ENCODE measurements around the gene PRSS27. TPM values are rescaled to one million over a fixed set of nuclear protein-coding genes. Genes with fewer than 3 reads are reported as not detected.

The PRSS27 gene
- total and polyA plus RNA-seq, 2 donors = 0.28 to 6.5 TPM

DNA sequence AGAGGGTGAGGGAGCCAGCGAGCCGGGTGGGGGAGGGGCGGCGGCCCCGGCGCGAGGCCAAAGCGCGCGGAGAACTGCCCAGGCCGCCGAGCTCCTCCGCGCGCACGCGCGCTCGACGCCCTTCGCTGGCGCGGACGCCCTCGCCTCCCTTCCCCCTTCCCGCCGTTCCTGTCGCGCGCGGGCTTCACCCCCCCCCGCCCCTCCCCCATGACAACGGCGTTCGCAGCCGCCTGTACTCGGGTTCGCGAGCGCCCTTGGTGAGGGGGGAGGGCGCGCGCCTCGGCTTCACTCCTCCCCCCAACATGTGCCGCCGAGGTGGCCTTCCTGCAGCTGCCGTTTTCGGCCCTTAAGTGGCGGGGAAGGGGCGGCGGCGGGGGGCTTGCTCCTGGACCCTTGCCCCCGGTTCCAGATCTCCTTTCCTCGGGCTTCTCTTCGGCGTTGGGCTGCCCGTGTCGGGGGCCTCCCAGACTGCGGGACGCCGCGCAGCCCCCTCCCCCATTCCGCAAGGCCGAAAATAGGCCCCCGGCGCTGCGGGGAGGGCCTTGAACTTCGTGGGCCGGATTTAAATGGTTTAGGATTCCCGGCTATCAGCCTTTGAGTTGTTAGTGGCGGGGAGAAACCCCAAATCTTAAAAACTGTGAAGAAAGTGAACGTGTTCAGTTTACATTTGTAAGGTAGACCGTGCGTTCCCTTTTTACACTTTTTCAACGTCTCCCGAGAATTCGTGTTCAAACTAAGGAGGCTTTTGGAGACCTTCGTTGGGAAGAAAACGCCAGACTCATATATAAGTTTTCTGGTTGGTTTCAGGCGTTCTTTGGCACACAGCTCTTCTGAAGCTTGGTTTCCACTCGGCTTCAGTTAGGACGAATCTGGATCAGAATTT, 33.1 kb upstream of the PRSS27 start:
- H3K4me3 ChIP-seq (ENCODE audit: low read length in 2 of 2) = peak overlapping the region; percentile 78 to 89
- H3K27ac ChIP-seq (ENCODE audit: low read depth in 1 of 2, low read length in 1 of 2) = peak overlapping the region; percentile 100
- peaks cover 22 to 31% of the 10 kb centered on the region in 2 donors for H3K4me1 ChIP-seq (ENCODE audit: control insufficient read depth in 2 of 2, insufficient read depth in 2 of 2, low read length in 2 of 2)
- H3K36me3 ChIP-seq (ENCODE audit: control insufficient read depth in 2 of 2, insufficient read depth in 2 of 2, low read length in 1 of 2) = peaks cover 29 to 31% of the 10 kb centered on the region in 2 donors
- WGBS = under 1% methylated on average over 82 of the region's 82 CpGs
- no peaks in the 10 kb centered on the region for H3K27me3 ChIP-seq (ENCODE audit: control insufficient read depth in 2 of 2, insufficient read depth in 1 of 2, low read length in 1 of 2)
- H3K9me3 ChIP-seq (ENCODE audit: control insufficient read depth in 2 of 2, insufficient read depth in 1 of 2, low read length in 1 of 2) = peaks cover 0 to 6% of the 10 kb centered on the region in 2 donors
- peak in 8 of 9 donors; percentile 20 to 81 (median 62) for DNase-seq (ENCODE audit: low read depth in 6 of 9, low spot score in 9 of 9)

- peaks cover 0 to 6% of the 10 kb centered on the region in 2 donors for H3K9me3 ChIP-seq (ENCODE audit: control insufficient read depth in 2 of 2, insufficient read depth in 1 of 2, low read length in 1 of 2)
- peak within 1 kb of the TSS; percentile 78 to 89 for H3K4me3 ChIP-seq (ENCODE audit: low read length in 2 of 2)
- peaks cover 20 to 23% of the 10 kb centered on the region in 2 donors for H3K36me3 ChIP-seq (ENCODE audit: control insufficient read depth in 2 of 2, insufficient read depth in 2 of 2, low read length in 1 of 2)
- DNase-seq (ENCODE audit: low read depth in 6 of 9, low spot score in 9 of 9) = peak; percentile 94 to 99 (median 97)
- peaks cover 22 to 31% of the 10 kb centered on the region in 2 donors for H3K4me1 ChIP-seq (ENCODE audit: control insufficient read depth in 2 of 2, insufficient read depth in 2 of 2, low read length in 2 of 2)
- H3K27me3 ChIP-seq (ENCODE audit: control insufficient read depth in 2 of 2, insufficient read depth in 1 of 2, low read length in 1 of 2) = no peaks in the 10 kb centered on the region
- peak within 1 kb of the TSS; percentile 100 for H3K27ac ChIP-seq (ENCODE audit: low read depth in 1 of 2, low read length in 1 of 2)
- WGBS = 4% methylated on average over 99 of the region's 99 CpGs
These were observed 32.2 kb upstream of the PRSS27 start, which contains the start of gene SRRM2 for GRCh38 chr16:2752035-2752849. Gene SRRM2 (plus strand): TSS chr16:2752638. CDS start chr16:2756365, 3,727 bp downstream.

DNA sequence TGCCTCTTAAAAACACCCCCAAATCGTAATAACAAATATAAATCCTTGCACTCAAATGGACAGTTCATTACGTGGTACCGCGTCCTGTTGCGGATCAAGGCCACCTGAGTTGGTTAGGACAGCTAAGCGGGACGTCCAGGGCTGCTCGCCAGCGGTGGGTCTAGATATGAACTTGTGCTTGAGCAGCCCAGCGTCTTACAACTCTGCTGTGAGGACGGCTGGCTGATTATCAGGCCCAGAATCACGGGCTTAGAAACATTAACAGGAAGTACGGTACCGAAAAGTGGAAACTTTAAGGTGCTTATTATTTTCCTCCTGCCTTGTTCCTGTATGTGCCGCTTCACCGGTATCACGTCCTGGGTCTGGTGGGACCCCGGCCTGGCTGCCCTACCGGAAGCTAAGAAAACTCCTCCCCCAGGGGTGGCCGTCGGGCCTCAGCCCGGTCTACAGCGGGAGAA, 31.6 kb upstream of the PRSS27 start:
- 76% methylated on average over 23 of the region's 23 CpGs for WGBS
- H3K9me3 ChIP-seq (ENCODE audit: control insufficient read depth in 2 of 2, insufficient read depth in 1 of 2, low read length in 1 of 2) = peaks cover 0 to 6% of the 10 kb centered on the region in 2 donors
- peak overlapping the region; percentile 78 to 89 for H3K4me3 ChIP-seq (ENCODE audit: low read length in 2 of 2)
- no peaks in the 10 kb centered on the region for H3K27me3 ChIP-seq (ENCODE audit: control insufficient read depth in 2 of 2, insufficient read depth in 1 of 2, low read length in 1 of 2)
- H3K36me3 ChIP-seq (ENCODE audit: control insufficient read depth in 2 of 2, insufficient read depth in 2 of 2, low read length in 1 of 2) = peaks cover 16 to 18% of the 10 kb centered on the region in 2 donors
- peak in 2 of 9 donors; percentile 7 to 11 for DNase-seq (ENCODE audit: low read depth in 6 of 9, low spot score in 9 of 9)
- peak overlapping the region; percentile 100 for H3K27ac ChIP-seq (ENCODE audit: low read depth in 1 of 2, low read length in 1 of 2)
- H3K4me1 ChIP-seq (ENCODE audit: control insufficient read depth in 2 of 2, insufficient read depth in 2 of 2, low read length in 2 of 2) = peaks cover 22 to 31% of the 10 kb centered on the region in 2 donors

DNA sequence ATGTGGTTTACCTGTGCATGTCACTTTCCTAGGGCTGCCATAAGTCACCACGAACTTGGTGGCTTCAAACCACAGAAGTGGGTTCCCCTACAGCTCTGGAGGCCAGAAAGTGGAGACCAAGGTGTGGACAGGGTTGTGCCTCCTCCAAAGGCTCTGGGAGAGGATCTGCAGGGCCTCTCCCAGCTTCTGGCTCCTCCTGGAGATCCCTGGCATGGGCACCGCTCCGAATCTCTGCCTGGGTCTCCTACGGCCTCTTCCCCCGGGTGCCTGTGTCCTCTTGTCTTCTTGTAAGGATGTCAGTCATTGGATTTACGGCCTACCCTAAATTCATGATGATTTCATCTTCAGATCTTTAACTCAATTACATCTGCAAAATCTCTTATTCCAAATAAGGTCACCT, 29.9 kb upstream of the PRSS27 start:
- WGBS = 87% methylated on average over 6 of the region's 6 CpGs
- Histone ChIP-seq H3K27ac (ENCODE audit: low read depth in 1 of 2, low read length in 1 of 2) (no peak overlapping the region), H3K4me3 (ENCODE audit: low read length in 2 of 2) (no peak overlapping the region), H3K27me3 (ENCODE audit: control insufficient read depth in 2 of 2, insufficient read depth in 1 of 2, low read length in 1 of 2) (no peaks in the 10 kb centered on the region), H3K9me3 (ENCODE audit: control insufficient read depth in 2 of 2, insufficient read depth in 1 of 2, low read length in 1 of 2) (peaks cover 0 to 6% of the 10 kb centered on the region in 2 donors), H3K36me3 (ENCODE audit: control insufficient read depth in 2 of 2, insufficient read depth in 2 of 2, low read length in 1 of 2) (peaks cover 5 to 9% of the 10 kb centered on the region in 2 donors), H3K4me1 (ENCODE audit: control insufficient read depth in 2 of 2, insufficient read depth in 2 of 2, low read length in 2 of 2) (peaks cover 12 to 25% of the 10 kb centered on the region in 2 donors)
- no peak for DNase-seq (ENCODE audit: low read depth in 6 of 9, low spot score in 9 of 9)

DNA sequence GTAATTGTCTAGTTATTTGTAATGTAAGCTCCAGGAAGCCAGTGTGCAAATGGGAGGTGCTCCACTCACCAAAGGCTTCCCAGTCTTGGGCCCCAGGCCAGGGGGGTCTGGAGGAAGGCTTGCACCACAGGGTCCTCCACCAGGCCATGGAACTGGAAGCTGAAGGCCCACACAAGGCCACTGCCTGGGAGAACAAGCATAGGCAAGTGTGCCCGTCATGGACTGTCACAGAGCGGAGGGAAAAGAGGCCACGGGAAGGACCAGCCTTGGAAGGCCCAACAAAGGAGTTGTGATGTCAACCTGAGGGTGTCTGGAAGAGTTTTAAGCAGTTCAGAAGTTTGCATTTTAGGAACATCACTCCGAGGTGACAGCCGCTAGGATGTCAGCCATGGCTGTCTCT, 29.5 kb upstream of the PRSS27 start:
- Histone ChIP-seq H3K36me3 (ENCODE audit: control insufficient read depth in 2 of 2, insufficient read depth in 2 of 2, low read length in 1 of 2) (peaks cover 4 to 9% of the 10 kb centered on the region in 2 donors), H3K4me3 (ENCODE audit: low read length in 2 of 2) (no peak overlapping the region), H3K4me1 (ENCODE audit: control insufficient read depth in 2 of 2, insufficient read depth in 2 of 2, low read length in 2 of 2) (peaks cover 8 to 20% of the 10 kb centered on the region in 2 donors), H3K9me3 (ENCODE audit: control insufficient read depth in 2 of 2, insufficient read depth in 1 of 2, low read length in 1 of 2) (peaks cover 0 to 6% of the 10 kb centered on the region in 2 donors), H3K27ac (ENCODE audit: low read depth in 1 of 2, low read length in 1 of 2) (no peak overlapping the region), H3K27me3 (ENCODE audit: control insufficient read depth in 2 of 2, insufficient read depth in 1 of 2, low read length in 1 of 2) (no peaks in the 10 kb centered on the region)
- DNase-seq (ENCODE audit: low read depth in 6 of 9, low spot score in 9 of 9) = no peak
- 97% methylated on average over 5 of the region's 5 CpGs for WGBS

- Histone ChIP-seq H3K27ac (ENCODE audit: low read depth in 1 of 2, low read length in 1 of 2) (no peak overlapping the region), H3K4me3 (ENCODE audit: low read length in 2 of 2) (no peak overlapping the region), H3K27me3 (ENCODE audit: control insufficient read depth in 2 of 2, insufficient read depth in 1 of 2, low read length in 1 of 2) (no peaks in the 10 kb centered on the region), H3K4me1 (ENCODE audit: control insufficient read depth in 2 of 2, insufficient read depth in 2 of 2, low read length in 2 of 2) (peaks cover 5 to 15% of the 10 kb centered on the region in 2 donors), H3K9me3 (ENCODE audit: control insufficient read depth in 2 of 2, insufficient read depth in 1 of 2, low read length in 1 of 2) (peaks cover 0 to 6% of the 10 kb centered on the region in 2 donors), H3K36me3 (ENCODE audit: control insufficient read depth in 2 of 2, insufficient read depth in 2 of 2, low read length in 1 of 2) (peaks cover 0 to 9% of the 10 kb centered on the region in 2 donors)
- WGBS = 97% methylated on average over 7 of the region's 7 CpGs
- no peak for DNase-seq (ENCODE audit: low read depth in 6 of 9, low spot score in 9 of 9)
These were observed 28.9 kb upstream of the PRSS27 start for GRCh38 chr16:2748757-2749455.

DNA sequence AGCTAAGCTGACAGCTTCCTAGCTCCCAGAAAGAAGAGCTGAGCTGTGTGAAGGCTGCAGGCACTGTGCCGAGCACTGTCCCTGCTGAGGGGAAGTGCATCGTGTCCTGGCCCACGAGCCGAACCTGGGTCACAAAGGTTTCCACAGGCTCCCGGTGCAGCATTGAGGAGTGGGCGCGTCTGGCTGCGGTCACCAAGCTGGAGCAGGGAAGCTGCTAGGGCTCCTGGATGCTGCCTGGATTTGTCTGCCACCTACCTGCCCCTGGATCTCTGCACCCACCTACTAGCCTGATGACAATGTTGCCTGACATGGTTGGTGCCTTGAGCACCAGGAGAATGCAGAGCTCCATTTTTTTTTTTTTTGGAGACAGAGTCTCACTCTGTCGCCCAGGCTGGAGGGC, 25.9 kb upstream of the PRSS27 start:
- 97% methylated on average over 9 of the region's 9 CpGs for WGBS
- Histone ChIP-seq H3K27me3 (ENCODE audit: control insufficient read depth in 2 of 2, insufficient read depth in 1 of 2, low read length in 1 of 2) (no peaks in the 10 kb centered on the region), H3K4me1 (ENCODE audit: control insufficient read depth in 2 of 2, insufficient read depth in 2 of 2, low read length in 2 of 2) (peaks cover 0 to 2% of the 10 kb centered on the region in 2 donors), H3K9me3 (ENCODE audit: control insufficient read depth in 2 of 2, insufficient read depth in 1 of 2, low read length in 1 of 2) (no peaks in the 10 kb centered on the region), H3K36me3 (ENCODE audit: control insufficient read depth in 2 of 2, insufficient read depth in 2 of 2, low read length in 1 of 2) (peaks cover 0 to 9% of the 10 kb centered on the region in 2 donors), H3K4me3 (ENCODE audit: low read length in 2 of 2) (no peak overlapping the region), H3K27ac (ENCODE audit: low read depth in 1 of 2, low read length in 1 of 2) (no peak overlapping the region)
- DNase-seq (ENCODE audit: low read depth in 6 of 9, low spot score in 9 of 9) = no peak

- Histone ChIP-seq H3K9me3 (ENCODE audit: control insufficient read depth in 2 of 2, insufficient read depth in 1 of 2, low read length in 1 of 2) (no peaks in the 10 kb centered on the region), H3K27me3 (ENCODE audit: control insufficient read depth in 2 of 2, insufficient read depth in 1 of 2, low read length in 1 of 2) (no peaks in the 10 kb centered on the region), H3K36me3 (ENCODE audit: control insufficient read depth in 2 of 2, insufficient read depth in 2 of 2, low read length in 1 of 2) (peaks cover 0 to 9% of the 10 kb centered on the region in 2 donors), H3K4me1 (ENCODE audit: control insufficient read depth in 2 of 2, insufficient read depth in 2 of 2, low read length in 2 of 2) (peaks cover 0 to 3% of the 10 kb centered on the region in 2 donors), H3K27ac (ENCODE audit: low read depth in 1 of 2, low read length in 1 of 2) (no peak overlapping the region), H3K4me3 (ENCODE audit: low read length in 2 of 2) (no peak overlapping the region)
- WGBS = 92% methylated on average over 15 of the region's 15 CpGs
- DNase-seq (ENCODE audit: low read depth in 6 of 9, low spot score in 9 of 9) = no peak
These were observed 25.3 kb upstream of the PRSS27 start for GRCh38 chr16:2745116-2745890.

All from thymus (tissue), 11 donors.